HG03095 (cell line): ENCODE data around the gene FAM20C.
"Not testable (repeated sequence)": the region's sequence is repeated elsewhere in the genome, so short reads cannot be mapped to it uniquely, and the experiment has no call there.

Experiments
- ATAC-seq: cut with Tn5 transposase; IDR thresholded peaks from one replicate; pipeline ENCODE4 v1.9.1; 2021; ENCODE audit warnings: moderate library complexity; ENCODE audit not compliant: unreplicated experiment

Gene FAM20C

DNA sequence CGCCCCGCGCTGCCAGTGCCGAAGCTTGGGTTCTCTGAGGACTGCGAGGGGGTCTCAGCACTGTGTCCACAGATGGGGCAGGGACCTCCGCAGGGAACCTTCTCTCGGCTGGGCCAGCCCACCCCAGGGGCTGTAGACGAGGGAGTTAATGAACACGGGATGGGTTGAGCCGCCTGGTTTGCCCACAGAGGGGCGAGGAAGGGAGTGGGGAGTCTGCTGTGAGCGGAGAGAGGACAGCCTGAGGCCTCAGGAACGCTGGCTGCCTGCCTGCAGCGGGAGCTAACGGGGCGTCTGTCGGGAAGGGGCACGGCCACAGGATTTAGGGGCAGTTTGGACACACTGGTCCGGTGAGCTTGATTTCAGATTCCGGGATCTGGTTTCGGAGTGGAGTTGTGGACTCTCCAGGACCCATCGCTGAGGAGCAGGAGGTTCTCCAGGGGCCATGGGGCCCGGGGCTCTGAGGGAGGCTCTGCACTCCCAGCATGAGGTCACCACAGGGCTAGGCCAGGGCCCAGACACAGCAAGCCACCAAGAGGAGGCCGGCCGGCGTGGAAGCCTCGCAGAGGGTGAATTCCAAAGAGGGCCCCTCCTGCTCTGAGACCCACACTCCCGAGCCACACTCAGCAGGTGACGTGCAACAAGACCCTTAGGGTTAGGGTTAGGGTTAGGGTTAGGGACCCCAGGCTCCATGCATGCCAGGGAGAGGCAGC lies 19.0 kb upstream of the FAM20C start:
- ATAC-seq = no peak

DNA sequence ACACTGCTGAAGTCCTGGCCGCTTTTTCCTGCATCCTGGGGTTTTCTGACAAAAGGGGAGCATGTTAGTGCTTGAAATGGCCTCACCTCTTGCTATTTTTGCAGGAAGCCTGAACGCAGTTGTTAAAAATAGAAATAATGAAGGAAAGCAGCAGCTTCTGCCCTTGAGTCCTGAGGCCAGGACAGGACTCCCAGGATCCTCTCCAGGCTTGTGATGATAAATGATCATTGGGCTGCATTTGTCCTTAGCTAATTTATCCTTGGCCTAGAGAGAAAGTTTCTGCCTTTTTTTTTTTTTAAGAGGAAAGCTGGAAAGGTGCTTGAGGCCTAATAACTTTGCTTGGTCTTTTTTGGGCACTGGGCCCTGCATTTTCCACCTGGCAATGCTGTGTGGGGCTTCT lies 17.7 kb upstream of the FAM20C start:
- no peak for ATAC-seq

DNA sequence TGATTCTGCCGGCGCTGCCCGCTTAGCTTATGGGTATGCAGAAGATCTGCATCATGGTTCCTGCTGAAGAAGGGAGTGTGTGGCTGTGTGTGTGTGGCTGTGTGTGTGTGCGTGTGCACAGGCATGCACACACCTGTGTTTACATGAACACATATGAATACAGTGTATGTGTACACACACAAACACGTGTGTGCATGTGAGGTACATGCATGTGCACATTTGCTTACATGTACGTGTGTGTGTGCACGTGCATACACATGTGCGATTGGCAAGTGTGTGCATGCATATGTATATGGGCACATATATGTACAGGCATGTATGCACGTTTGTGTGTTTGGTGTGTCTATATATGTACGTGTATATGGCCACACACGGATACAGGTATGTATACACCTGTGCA lies 16.4 kb upstream of the FAM20C start:
- ATAC-seq = no peak

DNA sequence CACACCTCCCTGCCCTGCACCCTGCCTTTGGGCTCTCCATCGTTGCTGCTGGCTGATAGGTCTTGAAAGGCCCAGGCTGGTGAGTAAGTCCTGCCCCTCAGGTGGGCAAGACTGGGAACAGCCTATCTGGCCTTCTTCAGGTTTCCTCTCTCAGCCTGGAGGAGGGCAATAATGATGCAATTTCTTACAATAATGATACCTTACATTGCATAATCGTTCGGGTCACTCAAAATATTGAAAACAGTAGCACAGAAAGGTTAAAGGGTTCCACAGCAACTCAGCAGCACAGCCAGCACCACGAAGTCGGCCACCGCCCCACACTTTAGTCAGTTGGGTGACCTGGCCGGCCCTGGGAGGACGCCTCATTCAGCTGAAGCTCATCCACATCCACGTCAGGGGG lies 16.0 kb upstream of the FAM20C start:
- no peak for ATAC-seq

DNA sequence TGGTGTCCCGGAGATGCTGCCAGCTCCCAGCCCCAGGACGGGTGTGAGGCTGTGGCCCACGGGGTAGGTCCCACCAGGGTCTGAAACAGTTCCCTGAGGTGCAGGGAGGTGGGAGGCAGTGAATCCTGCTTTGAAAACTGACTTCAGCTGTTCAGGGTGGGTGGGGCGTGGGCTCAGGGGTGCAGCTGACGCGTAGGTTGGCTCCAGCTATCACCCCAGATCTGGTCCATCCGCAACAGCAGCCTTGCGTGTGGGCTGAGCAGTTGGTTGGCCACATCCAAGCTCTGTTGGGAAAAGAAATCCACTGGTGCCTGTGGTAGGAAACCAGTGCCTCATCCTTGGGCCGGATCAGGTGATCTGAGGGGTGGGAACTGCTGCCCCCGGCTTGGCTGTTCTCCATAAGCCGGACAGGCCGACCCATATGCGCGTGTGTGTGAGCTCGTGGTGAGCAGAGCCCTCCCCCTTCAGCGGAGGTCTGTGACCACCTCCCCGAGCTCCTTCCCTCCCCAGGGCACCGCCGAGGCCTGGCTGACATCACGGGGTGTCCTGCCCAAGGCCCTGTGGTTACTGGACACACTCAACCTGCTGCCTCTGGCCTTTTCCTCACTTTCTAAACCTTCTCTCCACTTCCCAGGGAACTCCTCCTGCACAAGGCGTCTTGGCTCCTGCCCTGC lies 15.4 kb upstream of the FAM20C start:
- no peak for ATAC-seq

DNA sequence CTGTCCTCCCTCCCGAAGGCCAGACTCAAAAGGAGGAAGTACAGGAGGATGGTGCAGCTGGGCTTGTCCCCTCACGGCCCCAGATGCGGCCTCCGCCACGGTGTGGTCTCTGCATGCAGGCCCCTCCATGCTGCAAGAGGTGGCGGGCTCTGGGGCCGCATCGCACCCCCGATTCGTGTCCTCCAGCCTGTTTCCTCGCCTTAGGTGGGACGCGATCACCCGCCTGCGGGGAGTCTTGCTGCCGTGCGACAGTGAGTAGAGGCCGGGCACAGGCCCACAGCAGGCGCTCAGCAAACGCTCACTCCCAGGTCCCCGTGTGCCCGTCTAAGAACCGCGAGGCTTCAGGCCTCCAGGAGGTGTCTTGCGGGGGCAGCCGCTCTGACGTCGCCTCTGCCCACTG lies 13.9 kb upstream of the FAM20C start:
- ATAC-seq = no peak

DNA sequence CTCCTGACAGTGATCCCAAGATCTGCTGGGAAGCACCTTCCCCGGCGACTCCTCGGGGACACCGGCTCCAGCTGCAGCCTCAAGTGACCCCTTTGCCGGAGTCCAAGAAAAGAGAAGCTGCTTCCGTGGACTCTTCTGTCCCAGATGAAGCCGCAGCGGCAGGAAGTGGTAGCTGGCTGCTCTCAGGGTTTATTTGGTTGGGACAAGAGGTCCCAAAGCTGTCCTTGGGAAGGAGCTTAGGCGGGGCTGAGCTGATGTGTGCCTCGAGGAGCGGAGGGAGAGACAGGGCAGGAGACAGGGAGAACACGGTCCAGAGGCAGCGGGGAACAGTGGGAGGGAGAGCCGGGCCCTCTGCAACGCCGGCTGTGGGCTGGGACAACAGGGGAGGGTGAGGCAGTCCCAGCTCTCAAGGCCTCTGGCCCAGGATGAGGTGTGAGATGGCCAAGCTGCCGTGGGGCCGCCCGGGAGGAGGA lies 13.1 kb upstream of the FAM20C start:
- no peak for ATAC-seq

DNA sequence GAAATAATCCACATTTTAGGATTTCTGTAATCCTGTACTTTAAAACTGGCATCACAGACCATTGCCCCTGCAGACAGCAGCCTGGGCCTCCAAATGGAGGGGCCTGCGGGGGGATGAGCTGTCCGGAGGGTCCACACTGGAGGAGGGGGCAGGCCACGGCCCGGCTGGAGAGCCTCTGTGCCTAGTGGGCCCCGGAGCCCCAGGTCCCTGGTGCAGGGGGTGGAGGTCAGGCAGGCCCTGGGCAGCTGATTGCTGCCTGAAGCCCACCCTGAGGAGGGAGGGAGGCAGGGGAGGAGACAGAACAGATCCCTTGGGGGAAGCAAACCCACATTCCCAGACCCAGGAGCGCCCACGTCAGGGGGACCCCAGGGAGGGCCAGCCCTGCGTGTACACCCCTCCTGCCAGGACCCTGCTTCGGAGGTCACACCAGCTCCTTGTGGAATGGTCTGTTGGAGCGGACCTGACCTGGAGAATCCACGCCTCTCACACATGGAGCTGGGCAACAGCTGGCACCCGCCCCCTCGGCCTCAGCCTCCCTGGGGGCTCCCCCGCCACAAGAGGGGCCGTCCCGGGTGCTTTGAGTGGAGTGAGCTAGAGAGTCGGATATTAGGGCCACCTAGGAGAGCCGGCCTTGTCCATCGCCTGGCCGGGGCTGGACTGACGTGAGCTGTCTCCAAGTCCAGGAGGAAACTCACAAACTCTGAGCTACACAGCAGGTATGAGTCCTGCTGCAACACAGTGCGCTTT lies 12.2 kb upstream of the FAM20C start:
- ATAC-seq = no peak

DNA sequence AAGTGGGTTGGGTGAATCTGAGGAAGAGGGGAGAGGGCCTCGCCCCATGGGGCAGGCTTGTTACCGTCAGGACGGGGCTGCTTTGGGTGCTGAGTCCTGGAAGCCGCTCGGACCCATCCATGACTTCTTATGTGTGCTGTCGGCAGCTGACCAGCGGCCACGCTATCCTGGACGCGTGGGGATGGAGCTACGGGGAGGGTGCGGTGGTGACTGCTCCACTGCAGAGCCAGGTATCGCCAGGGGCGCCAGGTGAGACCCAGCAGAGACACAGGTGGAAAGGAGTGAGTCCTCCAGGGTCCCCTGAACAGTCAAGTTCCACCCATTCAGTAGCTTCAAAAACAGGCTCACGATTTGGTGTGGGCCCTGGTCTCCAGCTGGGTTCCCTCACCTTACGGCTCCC lies 10.6 kb upstream of the FAM20C start:
- ATAC-seq = no peak

DNA sequence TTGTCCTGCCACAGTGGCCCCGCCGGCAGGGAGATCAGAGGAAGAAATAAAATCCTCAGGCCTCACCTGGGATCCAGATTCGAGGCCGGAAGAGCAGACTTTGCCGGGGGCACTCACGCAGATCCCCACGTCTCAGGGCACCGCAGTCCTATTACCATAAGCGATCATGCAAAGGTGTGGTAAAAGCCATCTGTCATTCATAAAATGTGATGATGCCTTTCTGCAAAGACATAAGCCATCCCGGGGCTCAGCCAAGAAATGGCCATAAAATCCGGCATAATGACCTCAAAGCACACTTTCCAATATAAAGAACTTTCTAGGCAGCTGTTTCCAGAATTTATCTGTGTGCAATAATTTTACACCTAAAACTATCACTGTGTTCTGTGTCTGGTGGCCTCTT lies 9.9 kb upstream of the FAM20C start:
- ATAC-seq = not testable (repeated sequence)

DNA sequence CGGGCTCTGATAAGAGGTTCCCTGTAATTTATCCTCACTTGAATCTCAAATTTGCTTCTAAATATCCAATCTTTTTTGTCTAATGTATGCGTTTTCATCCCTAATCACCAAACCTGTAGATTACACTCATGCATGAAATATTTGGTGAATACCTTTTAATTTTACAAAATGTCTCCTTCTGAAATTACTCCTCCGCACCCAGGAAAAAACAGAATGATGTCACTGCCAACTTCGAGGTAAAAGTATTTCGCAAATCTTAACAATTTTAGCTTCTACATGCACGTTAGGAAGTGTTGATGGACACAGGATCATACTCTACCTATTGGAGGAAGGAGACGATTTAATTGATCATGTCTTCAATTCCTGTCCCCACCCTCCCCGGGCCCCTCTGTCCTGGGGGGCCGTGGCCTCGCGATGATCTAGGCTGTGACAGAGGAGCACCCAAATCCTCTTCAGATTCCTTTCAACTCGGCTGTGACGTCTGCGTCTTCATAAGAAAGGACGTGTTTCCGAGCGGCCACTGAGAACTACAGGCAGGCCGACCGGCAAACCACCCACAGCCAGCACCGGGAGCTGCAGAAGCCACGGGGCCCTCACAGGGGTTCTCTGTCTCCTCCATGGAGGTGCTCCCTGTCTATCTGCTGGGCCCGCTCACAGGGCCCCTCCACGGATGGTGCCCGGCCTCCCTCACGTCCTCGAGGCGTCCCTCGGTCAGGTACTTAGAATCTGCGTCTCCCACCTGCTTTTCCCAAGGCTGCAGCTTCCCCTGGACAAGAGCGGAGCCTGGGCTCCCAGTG lies 8.7 kb upstream of the FAM20C start:
- ATAC-seq = no peak

DNA sequence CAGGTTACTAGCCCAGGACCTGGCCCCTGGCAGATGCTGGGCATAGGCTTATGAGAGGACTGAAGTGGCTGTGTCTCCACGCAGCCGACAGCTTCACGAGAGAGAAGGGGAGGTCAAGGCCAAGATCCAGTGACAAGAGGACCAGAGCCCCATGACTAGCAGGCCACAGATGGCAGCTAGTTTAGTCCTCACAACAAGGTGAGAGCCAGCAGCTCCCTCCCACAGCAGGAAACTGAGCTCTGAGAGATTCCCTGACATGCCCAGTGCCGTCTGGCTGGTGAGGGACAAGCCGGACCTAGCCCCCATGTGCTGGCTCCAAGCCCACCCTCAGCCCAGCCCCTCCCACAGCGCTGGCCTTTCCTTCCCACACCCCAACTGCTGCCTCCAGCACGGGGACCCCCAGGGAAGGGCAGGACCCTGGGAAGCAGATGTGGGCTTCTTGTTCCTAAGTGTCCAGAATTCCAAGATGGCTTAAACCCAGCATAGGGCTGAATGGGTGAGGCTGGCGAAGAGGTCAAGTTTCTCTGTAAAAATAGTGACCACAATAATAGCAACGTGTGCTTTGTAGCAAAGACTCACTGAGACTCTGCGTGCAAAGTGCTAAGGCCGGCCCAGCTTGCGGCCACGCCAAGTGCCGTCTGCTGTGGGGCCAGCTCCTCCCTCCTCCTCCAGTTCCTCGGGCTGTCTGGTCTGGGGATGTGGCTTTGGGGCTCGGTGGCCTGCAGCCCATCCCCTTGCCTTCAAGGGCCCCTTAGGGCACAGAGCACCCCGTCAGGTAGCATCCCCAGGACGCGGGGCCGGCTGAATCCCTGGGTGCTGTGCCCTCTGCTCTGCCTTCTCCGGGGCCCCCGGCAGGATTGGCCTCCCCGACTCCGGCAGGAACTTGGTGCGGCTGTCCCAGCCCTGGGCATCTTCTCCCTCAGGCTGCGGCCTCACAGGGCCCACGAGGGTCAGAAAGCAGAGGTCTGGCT lies 7.8 kb upstream of the FAM20C start:
- no peak for ATAC-seq

DNA sequence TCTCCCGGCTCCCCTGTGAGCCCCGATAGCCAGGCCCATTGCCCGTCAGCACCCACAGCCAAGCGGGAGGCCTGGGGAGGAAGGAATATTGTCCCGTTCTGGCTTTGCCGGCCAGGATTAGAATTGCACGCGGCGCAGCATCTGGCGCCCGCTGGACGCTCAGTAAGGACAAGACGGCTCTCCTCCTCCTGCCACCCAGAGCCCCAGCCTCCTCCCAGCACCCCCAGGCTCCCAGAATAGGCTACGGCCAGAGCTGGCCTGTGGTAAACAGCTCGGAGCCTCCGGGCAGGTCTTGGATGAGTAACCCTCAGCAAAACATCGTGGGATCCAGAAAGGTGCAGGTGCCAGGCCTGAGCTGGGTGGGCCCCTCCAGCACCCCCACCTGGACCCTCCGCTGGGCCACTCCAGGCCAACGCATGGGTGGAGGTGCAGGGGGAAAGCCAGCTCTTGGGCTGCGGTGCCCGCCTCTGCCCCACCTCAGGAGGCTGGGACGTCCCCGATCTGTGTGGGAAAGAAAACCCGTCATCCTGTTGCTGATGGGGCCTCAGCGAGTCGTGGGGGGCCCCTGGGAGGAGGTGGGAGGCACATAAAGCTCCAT lies 5.8 kb upstream of the FAM20C start:
- ATAC-seq = no peak

DNA sequence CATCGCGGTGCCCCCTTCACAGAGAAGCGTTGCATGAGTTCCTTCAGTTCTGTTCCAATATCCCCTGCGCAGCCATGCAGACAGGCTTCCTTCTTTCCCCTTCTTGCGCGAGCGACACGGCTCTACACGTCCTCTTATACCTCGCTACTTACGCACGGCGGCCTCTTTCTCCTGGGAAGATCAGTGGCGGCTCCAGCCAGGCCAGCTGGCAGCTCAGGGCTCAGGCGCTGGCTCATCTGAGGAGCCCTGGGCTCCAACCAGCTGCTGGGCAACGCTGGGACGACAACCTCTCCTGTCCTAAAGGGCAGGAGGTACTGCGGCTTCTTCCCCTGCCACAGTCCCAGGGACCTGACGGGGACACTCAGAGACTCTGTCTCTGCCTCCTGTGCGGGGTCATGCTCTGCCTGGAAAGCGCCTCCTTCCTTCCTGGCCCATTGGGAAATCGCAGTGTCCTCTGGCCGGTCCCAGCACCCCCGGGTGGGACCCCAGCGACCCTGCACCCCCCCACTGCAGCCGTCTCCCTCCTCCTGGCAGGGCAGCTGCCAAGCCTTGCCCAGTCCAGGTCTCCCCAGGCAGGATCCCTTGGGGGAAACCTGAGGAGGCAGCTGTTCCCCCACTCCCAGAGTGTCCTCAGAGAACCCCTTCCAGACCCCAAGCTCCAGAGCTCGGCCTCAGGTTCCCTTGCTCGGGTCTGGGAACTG lies 5.0 kb upstream of the FAM20C start:
- ATAC-seq = no peak

DNA sequence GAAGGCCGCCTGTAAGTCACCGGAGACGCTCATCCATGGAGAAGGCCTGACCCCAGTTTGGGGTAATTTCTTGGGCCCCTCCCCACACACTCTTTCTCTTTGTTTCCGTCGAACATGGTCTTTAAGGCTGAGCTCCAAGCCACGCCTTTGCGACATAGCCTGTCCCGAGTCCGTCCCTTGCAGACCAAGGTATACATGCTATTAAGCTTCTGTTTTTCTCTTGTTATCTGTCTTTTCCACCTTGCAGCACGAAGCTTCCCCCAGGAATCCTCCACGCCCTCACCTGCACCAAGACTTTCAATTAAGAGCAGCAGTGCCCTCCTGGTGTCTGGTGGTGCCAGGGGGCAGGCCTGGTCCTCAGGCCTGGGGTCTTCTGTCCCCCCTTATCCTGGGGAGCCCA lies 4.2 kb upstream of the FAM20C start:
- ATAC-seq = no peak

DNA sequence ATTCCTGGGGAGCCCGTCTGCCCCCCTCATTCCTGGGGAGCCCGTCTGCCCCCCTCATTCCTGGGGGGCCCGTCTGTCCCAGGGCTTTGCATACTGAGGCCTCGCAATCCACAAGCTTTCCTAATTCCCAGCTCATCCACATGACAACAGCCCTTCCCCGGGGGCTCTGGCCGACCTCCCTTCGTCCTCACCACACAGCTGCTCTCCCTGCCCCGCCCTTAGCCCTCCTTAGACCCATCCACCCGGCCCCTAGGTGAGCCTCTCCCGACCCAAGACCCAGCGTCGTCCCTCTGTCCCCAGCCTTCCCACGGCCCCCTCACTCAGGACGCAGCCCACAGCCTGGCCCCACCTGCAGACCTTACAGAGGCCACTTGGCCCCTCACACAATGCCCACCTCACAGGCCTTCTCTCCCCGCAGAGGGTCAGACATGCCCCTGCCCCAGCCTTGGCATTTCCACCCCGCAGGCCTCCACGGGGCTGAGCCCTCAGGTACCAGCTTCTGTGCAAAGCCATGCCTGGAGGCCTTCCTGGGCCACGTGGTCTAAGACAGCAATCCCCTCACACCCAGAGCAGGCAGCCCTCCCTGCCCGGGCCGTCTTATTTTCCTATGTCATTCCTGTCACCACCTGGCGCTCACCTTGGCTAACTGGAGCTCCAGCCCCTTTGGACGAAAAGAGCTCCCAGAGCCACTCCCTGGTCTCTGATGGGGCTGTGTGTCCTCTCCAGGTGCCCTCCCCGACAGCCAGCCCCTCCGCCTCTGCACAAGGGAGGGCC lies 3.5 kb upstream of the FAM20C start:
- ATAC-seq = no peak

DNA sequence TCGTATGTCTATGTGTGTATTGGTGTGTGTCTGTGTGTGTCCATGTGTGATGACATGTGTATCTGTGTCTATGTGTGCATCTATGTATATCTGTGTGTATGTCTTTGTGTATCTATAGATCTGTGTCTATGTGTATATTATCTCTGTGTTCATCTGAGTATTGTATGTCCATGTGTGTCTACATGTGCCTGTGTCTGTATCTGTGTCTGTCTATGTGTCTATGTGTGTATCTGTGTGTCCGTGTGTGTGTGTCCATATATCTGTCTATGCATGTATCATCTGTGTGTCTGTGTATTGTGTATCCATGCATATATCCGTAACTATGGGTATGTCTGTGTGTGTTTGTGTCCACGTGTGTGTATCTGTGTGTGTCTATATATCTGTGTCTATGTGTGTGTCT lies 2.7 kb upstream of the FAM20C start:
- no peak for ATAC-seq

DNA sequence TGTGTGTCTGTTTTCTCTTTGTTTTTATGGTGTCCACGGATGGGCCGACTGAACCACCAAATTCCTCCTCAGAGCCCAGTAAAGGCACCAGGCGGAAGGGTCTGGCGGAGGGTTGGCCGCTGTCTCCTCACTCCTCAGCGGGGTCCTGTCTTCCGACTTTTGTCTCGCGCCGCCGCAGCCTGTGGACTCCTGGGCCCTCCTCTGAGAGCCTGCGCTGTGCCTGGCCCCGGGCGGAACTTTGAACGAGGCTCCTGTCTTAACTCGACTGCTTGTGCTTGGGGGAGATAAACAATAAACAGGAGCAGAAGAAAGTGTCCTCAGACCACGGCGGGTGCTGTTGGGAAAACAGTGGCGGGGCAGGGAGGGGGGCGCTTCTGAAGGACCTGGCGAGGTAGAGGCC lies 2.2 kb upstream of the FAM20C start:
- no peak for ATAC-seq
